MV-4-11 (cell line): ENCODE results near the gene AMMECR1L.
A peak's percentile ranks its signal among the peaks of the same experiment; 100 is the strongest.
"Not testable (repeated sequence)": the region's sequence is repeated elsewhere in the genome, so short reads cannot be mapped to it uniquely, and the experiment has no call there.

Source experiments
- DNase-seq: peaks from one replicate; lab custom pipeline; 2025; lab: John Stamatoyannopoulos, UW

The AMMECR1L gene

GRCh38 chr2:127885780-127886592 is at the start of gene AMMECR1L:
Gene AMMECR1L (minus strand): TSS chr2:127885956. CDS start chr2:127874234, 11,722 bp downstream.
- peak; percentile 48 for DNase-seq

DNA sequence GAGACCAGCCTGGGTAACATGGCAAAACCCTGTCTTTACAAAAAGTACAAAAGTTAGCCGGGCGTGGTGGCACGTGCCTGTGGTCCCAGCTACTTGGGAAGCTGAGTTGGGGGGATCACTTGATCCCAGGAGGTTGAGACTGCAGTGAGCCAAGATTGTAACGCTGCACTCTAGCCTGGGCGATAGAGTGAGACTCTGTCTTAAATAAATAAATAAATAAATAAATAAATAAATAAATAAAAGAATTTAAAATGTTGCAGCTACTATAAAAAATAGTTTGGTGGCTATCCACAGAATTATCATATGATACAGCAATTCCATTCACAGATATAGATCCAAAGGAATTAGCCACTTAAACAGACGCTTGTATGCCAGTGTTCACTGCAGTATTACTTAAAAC is 49.6 kb upstream of the AMMECR1L start:
- no peak for DNase-seq

GRCh38 chr2:127932199-127932876 is 46.6 kb upstream of the AMMECR1L start:
- peak; percentile 16 for DNase-seq

- DNase-seq = no peak
Observed at GRCh38 chr2:127929449-127929848, 43.7 kb upstream of the AMMECR1L start.

DNA sequence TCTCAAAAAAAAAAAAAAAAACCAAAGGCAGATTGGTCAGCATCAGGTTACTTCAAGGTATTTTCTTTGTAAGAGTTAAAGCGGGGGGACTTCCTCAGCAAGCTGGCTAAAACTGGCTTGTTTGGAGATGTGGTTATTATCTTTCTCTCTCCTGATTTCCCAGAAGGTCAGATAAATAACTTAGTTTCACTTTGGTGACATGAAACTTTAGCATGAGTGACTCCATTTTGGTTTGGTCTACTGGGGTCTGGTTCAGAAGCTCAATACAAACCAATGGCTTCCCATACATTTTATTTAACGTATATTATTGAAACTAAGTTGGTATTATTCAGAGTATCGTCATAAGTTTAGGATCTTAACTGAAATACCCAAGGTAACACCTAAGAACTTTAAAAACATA is 41.6 kb upstream of the AMMECR1L start:
- DNase-seq = no peak

DNA sequence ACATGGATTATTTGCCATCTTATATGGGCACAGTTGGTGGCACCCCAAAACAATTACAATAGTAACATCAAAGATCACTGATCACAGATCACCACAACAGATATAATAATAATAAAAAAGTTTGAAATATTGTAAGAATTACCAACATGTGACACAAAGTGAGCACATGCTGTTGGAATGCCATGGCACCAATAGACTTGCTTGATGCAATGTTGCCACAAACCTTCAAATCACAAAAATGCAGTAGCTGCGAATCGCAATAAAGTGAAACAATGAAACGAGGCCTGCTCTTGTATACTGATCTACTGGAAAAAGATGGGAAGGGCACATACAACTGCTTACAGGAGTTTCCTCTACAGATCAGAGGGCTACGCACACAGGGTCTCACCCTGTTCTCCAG is 32.2 kb upstream of the AMMECR1L start:
- no peak for DNase-seq

DNA sequence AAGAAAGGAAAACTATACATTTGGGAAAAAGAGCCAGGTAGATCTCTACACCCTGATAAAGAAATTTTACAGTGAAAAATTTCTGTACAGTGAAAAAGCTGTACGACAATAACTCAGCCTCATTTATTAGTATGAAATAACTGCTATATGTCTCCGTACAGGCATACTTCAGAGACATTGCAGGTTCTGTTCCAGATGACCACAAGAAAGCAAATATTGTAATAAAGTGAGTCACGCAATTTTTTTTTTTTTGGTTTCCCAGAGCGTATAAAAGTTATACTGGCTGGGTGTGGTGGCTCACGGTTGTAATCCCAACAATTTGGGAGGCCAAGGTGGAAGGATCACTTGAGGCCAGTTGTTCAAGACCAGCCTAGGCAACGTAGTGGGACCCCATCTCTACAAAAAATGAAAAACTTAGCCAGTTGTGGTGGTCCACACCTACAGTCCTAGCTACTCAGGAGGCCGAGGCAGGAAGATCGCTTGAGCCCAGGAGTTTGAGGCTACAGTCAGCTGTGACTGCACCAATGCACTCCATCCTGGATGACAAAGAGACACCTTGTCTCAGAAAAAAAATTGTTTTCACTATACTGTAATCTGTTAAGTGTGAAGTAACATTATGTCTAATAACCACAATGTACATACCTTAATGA is 28.2 kb upstream of the AMMECR1L start:
- no peak for DNase-seq

- peak; percentile 42 for DNase-seq
Observed at GRCh38 chr2:127911737-127912136, 26.0 kb upstream of the AMMECR1L start.

DNA sequence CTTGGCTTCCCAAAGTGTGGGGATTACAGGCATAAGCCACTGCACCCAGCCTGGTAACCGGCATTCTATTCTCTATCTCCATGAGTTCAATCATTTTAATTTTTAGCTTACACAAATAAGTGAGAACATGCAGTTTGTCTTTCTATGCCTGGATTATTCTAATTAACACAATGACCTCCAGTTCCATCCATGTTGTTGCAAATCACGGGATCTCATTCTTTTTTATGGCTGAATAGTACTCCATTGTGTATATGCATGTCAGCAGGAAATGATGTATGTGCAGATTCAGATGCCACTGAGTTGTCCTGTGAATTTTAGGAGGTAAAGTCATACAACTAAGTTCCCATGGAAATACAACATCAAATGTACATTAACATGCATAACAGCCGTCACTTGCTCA is 24.7 kb upstream of the AMMECR1L start:
- no peak for DNase-seq

GRCh38 chr2:127909019-127909418 is 23.3 kb upstream of the AMMECR1L start:
- no peak for DNase-seq

GRCh38 chr2:127907733-127908400 is 22.1 kb upstream of the AMMECR1L start:
- DNase-seq = not testable (repeated sequence)

GRCh38 chr2:127906206-127906926 is 20.6 kb upstream of the AMMECR1L start:
- no peak for DNase-seq

DNA sequence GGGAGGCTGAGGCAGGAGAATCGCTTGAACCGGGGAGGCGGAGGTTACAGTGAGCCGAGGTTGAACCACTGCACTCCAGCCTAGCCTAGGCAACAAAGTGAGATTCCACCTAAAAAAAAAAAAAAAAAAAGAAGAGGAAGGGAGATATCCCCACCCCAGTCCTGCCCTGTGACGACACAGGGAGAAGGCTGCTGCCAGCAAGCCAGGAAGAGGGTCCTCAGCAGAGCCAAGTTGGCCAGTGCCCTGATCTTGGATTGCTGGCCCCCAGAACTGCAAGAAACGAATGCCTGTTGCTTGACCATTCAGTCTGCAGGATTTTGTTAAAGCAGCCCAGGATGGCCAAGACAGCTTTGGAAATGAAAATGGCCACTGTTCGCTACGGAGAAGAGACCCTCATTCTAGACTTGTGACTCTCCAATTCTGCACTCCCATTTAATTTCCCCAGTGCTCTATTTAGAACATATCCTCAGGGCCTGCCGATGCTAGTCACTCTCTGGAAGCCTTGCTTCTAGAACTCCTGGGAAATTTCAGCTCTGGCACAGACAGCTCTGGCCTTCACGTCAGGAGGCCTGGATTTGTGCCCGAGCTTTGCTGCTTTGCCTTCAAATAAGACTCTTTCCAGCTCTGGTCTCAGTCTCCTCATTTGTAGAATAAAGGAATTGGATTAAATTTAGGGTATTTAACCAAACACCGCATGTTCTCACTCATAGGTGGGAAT is 15.7 kb upstream of the AMMECR1L start:
- no peak for DNase-seq

GRCh38 chr2:127897531-127898211 is 11.9 kb upstream of the AMMECR1L start:
- peak; percentile 41 for DNase-seq

GRCh38 chr2:127893494-127893893 is 7.7 kb upstream of the AMMECR1L start:
- DNase-seq = no peak

DNA sequence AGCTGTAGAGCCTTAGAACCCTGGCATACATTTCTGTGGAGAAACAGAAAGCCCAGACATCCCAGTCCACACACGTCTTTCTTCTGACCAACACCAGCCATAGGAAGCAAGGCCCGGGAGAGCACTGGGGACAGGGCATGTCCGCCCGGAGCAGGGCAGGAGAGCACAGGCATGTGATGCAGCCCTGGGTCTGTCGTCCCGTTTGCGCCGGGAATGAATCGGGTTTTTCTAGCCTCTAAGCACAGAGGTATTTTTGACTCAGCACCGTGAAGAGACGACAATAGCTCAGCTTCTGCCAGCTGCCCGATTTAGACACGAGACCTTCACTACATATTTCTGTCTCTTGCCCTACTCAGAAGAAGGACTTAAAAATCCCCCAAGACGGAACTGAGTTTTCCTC is 7.3 kb upstream of the AMMECR1L start:
- DNase-seq = no peak

DNA sequence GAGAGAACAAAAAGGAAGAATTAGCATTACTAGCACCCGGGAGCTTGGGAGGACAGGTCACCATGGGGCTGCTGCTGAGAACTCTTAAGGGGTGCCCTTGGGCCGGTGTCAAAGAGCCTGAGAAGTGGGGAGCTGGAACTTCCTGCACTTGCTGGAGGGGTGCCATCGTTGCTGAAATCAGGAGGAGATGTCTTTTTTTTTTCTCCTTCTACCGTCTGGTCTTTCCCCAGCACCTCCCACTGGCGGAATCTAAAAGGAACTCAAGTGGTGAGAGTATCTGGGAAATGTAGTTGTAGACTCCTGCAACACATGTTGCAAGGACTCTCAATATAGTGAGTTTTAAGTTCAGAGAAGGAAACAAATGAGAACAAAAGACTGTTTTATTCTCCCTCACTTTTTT is 6.1 kb upstream of the AMMECR1L start:
- DNase-seq = peak; percentile 62

- not testable (repeated sequence) for DNase-seq
Observed at GRCh38 chr2:127890756-127891155, 5.0 kb upstream of the AMMECR1L start.

GRCh38 chr2:127888772-127889171 is 3.0 kb upstream of the AMMECR1L start:
- DNase-seq = no peak

DNA sequence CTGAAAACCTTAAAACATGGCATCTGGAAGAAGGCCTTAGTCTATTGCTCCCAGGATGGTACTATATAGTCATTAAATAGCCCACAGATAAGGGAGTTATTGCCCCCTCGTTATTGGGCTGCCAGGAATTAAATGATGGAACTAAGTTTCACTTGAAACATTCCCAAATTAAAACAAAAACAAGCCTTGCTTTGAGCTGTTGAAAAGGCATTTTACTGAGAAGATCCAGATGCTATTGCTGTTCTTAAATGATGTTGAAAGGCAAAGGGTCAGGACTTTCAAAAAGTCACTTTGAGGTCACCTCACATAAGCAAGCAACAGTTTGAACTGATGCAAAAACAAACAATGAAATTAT is 2.0 kb upstream of the AMMECR1L start:
- DNase-seq = no peak
